Prostate gland (tissue), 2 donors: ENCODE measurements around the gene COL23A1.

Source experiments
- CTCF ChIP-seq, 4 experiments: fragments of 200-600 bp in 2 of 4; fragments of 450-650 bp in 2 of 4; sonication (generic) in 2 of 4; IDR thresholded peaks; 1 replicate in 3 of 4; 2 replicates in 1 of 4; pipeline ENCODE4 v1.5.1; 2016 to 2019; ENCODE audit warnings: antibody characterized with exemption in 4 of 4, mild to moderate bottlenecking in 2 of 4, moderate library complexity in 2 of 4
- POLR2A ChIP-seq: fragments of 450-650 bp; IDR thresholded peaks from one replicate; pipeline ENCODE4 v1.6.1; 2016; ENCODE audit warnings: antibody characterized with exemption, mild to moderate bottlenecking

GRCh38 chr5:178328826-178329730 lies 261.1 kb downstream of the COL23A1 start:
- no peak for TF ChIP-seq CTCF (IDR thresholded peaks at IDR 0.05)
- no peak for TF ChIP-seq POLR2A
